Measurements from ENCODE around the gene IRF8.

The IRF8 gene

DNA sequence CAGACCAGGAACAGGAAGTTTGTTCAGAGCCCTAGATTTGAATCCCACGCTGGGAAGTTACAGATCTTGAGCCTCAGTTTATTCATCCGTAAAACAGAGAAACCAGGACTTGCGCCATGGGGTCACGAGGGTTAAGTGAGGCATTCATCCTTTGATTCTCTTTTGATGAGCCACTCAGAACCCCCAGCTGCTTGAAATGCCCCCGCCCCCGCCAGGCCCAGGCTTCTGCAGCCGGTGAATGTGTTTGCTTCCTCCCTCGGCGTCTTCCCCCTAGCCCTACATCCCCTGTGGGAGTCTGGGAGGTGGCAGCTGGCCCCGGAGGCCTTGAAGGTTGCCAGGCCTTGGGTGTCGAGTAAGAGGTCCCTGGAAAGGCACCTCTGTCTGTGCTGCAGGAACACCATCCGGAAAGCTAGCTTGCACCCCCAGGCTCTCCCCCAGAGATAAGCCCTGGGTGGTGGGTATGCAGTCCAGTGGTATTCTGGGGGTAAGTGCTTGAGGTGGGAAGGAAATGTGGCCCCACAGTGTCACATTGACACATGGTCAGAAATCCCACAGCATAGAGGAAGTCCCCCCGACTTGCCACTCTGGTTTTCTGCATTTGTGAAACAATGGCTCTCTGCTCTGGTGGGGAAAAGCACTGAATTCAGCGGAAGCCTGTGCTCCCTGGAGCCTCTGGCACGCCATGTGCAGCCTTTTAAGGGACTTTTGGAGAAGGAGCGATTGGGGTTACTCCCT is 14.9 kb downstream of the IRF8 start:
- Histone ChIP-seq H3K4me1 (no peaks in the 10 kb centered on the region), H3K27ac (no peak overlapping the region)
- DNase-seq = no peak

DNA sequence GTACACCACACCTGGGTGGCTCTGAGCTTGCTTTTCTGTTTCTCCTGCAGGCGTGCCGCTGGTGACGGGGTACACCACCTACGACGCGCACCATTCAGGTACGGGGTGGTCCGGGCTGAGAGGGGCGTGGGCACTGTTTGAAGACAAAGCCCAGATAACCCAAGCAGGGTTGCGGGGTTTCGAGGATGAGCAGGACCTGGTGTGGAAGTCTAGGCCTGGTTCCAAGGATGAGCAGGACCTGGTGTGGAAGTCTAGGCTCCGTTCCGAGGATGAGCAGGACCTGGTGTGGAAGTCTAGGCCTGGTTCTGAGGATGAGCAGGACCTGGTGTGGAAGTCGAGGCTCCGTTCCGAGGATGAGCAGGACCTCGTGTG is 15.4 kb downstream of the IRF8 start:
- no peaks in the 10 kb centered on the region for H3K36me3 ChIP-seq

More for the DNA sequence above, 14.9 kb downstream of the IRF8 start:
- no peak overlapping the region for H3K4me3 ChIP-seq
- intact Hi-C loops (cut with DNase I; ENCODE audit: low total_unique reads) = no loop called here
- H3K27me3 ChIP-seq = peaks cover 0 to 40% of the 10 kb centered on the region in 2 donors
- H3K9me3 ChIP-seq = no peaks in the 10 kb centered on the region
- TF ChIP-seq, protein P1, sequence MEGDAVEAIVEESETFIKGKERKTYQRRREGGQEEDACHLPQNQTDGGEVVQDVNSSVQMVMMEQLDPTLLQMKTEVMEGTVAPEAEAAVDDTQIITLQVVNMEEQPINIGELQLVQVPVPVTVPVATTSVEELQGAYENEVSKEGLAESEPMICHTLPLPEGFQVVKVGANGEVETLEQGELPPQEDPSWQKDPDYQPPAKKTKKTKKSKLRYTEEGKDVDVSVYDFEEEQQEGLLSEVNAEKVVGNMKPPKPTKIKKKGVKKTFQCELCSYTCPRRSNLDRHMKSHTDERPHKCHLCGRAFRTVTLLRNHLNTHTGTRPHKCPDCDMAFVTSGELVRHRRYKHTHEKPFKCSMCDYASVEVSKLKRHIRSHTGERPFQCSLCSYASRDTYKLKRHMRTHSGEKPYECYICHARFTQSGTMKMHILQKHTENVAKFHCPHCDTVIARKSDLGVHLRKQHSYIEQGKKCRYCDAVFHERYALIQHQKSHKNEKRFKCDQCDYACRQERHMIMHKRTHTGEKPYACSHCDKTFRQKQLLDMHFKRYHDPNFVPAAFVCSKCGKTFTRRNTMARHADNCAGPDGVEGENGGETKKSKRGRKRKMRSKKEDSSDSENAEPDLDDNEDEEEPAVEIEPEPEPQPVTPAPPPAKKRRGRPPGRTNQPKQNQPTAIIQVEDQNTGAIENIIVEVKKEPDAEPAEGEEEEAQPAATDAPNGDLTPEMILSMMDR (IDR thresholded peaks at IDR 0.05) = no peak
- no peaks in the 10 kb centered on the region for H3K36me3 ChIP-seq

DNA sequence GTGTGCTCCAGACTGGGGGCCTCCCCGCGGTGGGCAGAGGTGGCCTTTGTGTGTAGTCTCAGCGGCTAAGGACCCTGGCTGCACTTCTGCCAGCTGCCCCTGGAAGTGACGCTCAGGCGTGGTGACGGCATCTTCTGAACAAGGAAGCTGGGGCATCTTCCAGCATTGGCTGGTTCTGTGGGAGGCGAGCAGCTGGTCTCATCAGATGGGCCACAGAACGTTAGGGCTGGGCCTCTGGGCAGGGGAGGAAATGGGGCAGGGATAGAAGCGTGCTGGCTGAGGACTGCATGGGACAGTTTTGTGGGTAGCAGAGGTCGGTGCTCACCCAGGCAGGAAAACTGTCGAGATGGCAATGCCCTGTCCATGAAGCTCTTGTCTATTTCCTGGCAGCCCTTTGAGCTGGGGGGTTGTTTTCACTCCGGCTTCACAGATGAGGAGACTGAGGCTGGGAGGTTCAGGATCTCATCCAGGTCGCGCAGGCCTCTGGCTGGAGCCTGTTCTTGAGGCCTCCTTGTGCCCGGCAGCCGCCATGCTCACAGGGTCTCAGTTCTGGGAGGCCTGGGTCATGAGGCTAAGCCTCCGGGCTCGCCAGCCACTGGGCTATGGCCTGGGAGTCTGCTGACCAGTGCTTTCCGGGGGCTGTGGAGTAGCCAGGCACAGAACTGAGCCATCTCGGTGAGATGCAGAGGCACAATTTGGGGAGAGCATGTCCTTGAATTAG is 16.3 kb downstream of the IRF8 start:
- H3K36me3 ChIP-seq = no peaks in the 10 kb centered on the region

More for the DNA sequence above, 15.4 kb downstream of the IRF8 start:
- peaks cover 0 to 46% of the 10 kb centered on the region in 2 donors for H3K27me3 ChIP-seq
- DNase-seq = no peak
- H3K27ac ChIP-seq = no peak overlapping the region
- H3K4me3 ChIP-seq = no peak overlapping the region
- intact Hi-C loops (cut with DNase I; ENCODE audit: low total_unique reads) = no loop called here
- TF ChIP-seq, protein P1 (IDR thresholded peaks at IDR 0.05) = no peak
- H3K9me3 ChIP-seq = no peaks in the 10 kb centered on the region
- H3K4me1 ChIP-seq = no peaks in the 10 kb centered on the region

DNA sequence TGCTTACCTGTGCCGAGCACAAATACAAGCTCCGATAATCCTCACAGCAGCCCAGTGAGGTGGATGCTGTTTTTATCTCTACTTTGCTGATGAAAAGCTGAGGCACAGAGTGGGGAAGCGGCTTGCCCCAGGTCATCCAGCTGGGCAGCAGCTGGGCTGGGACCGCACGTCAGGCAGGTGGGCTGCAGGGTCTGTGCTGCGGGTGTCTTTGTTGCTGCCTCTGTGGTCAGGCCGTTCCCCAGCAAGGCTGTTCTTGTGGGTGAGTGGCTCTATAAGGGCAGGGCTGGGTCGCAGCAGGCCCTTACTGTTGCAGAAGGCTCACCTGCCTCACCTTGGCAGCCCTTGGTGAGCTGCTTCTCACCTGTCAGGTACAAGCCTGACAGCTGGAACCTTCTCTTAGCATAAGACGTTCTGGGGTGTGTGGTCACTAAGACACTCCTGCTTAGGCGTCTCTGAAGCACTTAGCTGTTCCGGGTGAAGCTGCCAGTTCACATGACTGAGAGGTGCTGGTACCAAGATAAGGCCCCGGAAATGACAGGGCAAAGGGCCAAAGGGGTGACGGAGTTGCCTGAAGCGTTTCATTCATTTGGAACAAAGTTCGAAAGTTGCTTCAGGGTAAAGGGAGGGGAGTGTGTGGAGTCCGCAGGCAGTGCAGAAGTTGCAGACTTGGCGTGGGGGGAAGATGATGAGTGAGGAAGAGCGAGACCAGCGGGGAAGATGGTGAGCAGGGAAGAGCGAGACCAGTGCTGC is 17.4 kb downstream of the IRF8 start:
- Histone ChIP-seq H3K9me3 (no peaks in the 10 kb centered on the region), H3K4me3 (no peak overlapping the region), H3K4me1 (no peaks in the 10 kb centered on the region), H3K27me3 (peaks cover 0 to 44% of the 10 kb centered on the region in 2 donors), H3K36me3 (no peaks in the 10 kb centered on the region), H3K27ac (no peak overlapping the region)
- no peak for DNase-seq
- TF ChIP-seq, protein P1 (IDR thresholded peaks at IDR 0.05) = no peak
- intact Hi-C loops (cut with DNase I; ENCODE audit: low total_unique reads) = no loop called here

More for the DNA sequence above, 16.3 kb downstream of the IRF8 start:
- DNase-seq = no peak
- no peaks in the 10 kb centered on the region for H3K4me1 ChIP-seq
- no peak overlapping the region for H3K27ac ChIP-seq
- no peaks in the 10 kb centered on the region for H3K9me3 ChIP-seq
- TF ChIP-seq, protein P1 (IDR thresholded peaks at IDR 0.05) = no peak
- intact Hi-C loops (cut with DNase I; ENCODE audit: low total_unique reads) = no loop called here
- peaks cover 0 to 48% of the 10 kb centered on the region in 2 donors for H3K27me3 ChIP-seq
- H3K4me3 ChIP-seq = no peak overlapping the region

DNA sequence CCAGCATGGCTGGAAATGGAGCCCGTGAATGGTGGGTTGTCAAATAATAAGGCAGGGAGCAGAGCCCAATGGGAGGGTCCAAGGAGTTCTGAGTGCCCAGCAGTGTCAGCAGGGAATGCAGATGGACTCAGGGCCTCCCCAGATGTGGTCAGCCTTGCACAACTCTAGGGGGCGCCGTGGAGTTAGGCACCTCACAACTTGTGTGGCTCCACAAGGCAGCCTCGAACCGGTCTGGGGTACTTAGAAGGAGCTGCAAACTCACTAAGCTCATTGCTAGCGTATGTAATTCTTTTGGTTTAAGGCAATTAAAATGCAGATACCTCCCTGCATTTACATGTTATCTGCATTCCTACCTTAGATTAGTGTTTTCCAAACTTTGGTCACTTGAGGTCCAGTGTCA is 18.1 kb downstream of the IRF8 start:
- no peak for DNase-seq
- intact Hi-C loops (cut with DNase I; ENCODE audit: low total_unique reads) = no loop called here
- H3K36me3 ChIP-seq = no peaks in the 10 kb centered on the region

More for the DNA sequence above, 18.1 kb downstream of the IRF8 start:
- peaks cover 0 to 39% of the 10 kb centered on the region in 2 donors for H3K27me3 ChIP-seq
- H3K4me1 ChIP-seq = no peaks in the 10 kb centered on the region
- no peak overlapping the region for H3K27ac ChIP-seq
- no peak overlapping the region for H3K4me3 ChIP-seq
- H3K9me3 ChIP-seq = no peaks in the 10 kb centered on the region
- TF ChIP-seq, protein P1 (IDR thresholded peaks at IDR 0.05) = no peak
